GM12801 (cell line): Measurements from ENCODE around the gene ERBB4.

Experiments used
- CTCF ChIP-seq: IDR thresholded peaks from one replicate; pipeline ENCODE4 v1.5.1; 2011; ENCODE audit warnings: control low read depth; ENCODE audit not compliant: insufficient read length; ENCODE audit errors: extremely low read depth

Gene ERBB4

GRCh38 chr2:211359347-211359746 lies 1179.3 kb downstream of the ERBB4 start:
- no peak for TF ChIP-seq CTCF

- no peak for TF ChIP-seq CTCF
Observed at GRCh38 chr2:211358504-211358903, 1180.1 kb downstream of the ERBB4 start.

GRCh38 chr2:211354481-211354880 lies 1184.1 kb downstream of the ERBB4 start:
- no peak for TF ChIP-seq CTCF

DNA sequence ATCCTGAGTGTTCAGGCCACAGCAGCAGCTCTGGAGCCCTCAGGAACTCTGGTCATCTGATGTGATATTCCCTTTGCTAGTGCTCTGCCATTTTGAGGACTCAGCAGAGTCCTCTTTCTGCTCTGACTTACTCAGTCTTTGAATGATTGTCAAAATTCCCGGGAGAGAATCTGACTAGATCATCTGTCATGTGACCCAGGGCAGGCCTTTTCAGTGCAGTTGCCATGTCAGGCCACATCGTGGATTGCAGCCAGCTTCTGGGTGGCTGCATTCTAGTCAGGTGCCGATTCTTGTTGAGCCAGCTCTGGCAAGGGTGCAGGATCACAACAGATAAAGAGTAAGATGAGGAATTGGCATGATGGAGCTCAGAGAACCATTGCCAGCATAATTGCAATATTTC lies 1186.6 kb downstream of the ERBB4 start:
- TF ChIP-seq CTCF = no peak

GRCh38 chr2:211349031-211349430 lies 1189.6 kb downstream of the ERBB4 start:
- no peak for TF ChIP-seq CTCF

- no peak for TF ChIP-seq CTCF
Observed at GRCh38 chr2:211347328-211347727, 1191.3 kb downstream of the ERBB4 start.

DNA sequence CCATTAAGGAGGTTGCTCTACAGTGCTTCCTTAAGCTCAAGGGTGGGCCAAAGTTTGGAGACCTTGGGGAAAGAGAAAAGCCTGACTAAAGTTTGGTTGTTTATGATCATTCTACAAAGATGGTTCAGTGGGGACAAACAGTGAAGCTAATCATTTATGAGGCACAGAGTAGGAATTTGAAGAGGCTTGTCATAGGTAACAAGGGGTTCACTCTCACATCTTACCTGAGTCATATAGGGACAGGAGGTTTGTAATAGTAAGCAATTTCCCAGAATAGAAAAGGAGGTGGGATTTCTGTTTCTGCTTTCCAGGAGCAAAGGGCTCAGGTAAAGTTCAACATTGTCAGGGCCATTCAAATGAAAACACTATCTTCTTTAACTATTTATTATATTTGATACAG lies 1194.3 kb downstream of the ERBB4 start:
- TF ChIP-seq CTCF = no peak

DNA sequence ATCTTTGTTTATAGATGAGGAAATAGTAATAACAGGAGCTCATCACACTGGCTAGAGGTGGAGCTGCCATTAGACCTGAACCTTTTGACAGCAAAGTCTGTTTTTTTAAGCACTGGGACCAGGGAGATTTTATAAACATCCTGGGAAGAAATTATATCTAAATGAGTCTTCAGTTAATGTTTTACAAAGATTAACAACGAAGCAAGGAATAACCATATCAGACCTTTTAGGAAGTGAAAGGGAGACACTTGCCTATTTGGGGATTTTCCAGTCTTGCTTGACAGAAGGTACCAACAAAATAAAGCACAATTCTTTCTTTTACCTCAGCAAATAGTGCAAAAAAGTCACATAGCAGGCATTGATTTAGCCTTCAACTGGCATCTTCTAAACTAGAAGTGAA lies 1205.2 kb downstream of the ERBB4 start:
- TF ChIP-seq CTCF = no peak
